NCI-H2227 treated with DMSO at 0.1 percent for 48 hours (cell line): ENCODE results near the gene ALLC.
"Not testable (repeated sequence)": the region's sequence is repeated elsewhere in the genome, so short reads cannot be mapped to it uniquely, and the experiment has no call there.

Source experiments
- DNase-seq: peaks from one replicate; lab custom pipeline; 2025; lab: John Stamatoyannopoulos, UW

The ALLC gene

GRCh38 chr2:3655871-3656761, 1.9 kb upstream of the ALLC start:
- no peak for DNase-seq

DNA sequence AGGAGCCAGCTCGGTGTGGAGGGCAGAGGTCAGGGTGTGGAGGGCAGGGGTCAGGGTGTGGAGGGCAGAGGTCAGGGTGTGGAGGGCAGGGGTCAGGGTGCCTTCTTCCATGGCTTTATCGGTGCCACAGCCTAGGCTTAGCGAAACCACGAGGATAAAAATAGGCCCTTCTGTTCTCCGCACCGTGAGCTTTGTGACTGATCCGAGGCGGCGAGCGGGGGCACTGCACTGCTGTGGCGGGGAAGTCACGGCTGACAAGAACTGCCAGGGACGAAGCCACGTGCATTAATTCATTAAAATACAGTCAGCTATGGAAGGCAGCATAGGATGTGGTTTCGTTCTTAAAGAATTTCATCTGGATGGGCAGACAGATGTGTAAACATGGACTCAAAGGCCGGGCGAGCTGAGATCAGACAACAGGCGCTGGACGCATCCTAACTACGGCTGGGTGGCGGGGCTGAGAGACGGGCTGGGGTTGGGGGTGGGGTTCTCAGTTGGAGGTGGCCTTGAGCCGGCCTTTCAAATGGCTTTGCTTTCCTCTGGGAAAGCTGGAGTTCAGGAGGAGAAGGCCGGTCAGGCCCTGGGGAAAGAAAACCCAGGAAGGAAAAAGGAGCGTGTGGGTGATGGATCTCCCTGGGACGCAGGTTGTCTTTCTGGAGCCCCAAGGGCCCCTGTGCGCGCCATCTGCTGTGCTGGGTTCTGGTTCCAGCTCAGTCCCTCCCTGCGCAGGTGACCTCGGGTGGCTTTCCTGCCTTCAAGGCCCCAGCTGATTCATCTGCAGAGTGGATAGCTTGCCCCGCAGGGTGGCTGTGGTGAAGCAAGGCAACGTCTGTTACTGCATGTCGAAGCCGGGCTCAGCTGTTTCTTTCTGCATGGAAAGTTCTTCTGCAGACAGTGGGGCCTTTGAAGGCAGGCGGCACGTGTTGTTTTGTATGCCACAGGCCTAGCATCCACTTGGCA, 958 bp upstream of the ALLC start:
- no peak for DNase-seq

GRCh38 chr2:3659447-3660432, 1.7 kb downstream of the ALLC start:
- DNase-seq: peak; percentile 49

GRCh38 chr2:3660640-3661039, 2.6 kb downstream of the ALLC start:
- DNase-seq: not testable (repeated sequence)

DNA sequence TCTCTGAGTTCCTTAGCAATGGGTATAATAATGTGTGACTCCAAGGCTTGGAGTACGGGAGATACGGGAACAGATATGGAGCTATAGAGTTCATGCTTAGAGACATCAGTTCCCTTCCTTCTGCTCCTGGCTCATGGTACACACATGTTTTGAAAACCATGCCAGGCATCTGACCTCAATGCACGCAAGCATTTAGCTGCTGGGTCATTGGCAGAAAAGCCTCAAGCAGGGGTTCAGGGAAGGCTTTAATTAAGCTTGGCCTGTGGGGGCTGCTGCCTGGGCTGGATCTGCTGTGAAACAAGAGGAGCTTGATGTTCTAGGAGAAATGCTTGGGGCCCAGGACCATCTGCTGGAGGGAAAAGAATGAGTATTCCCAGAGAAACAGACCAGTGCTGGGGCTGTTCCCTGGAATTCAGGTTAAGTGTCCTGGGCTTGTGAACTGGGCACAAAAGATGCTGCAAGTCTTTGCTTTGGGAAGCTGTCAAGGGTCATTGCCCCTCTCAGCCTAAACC, 3.2 kb downstream of the ALLC start:
- DNase-seq: no peak

- DNase-seq: no peak
Observed at GRCh38 chr2:3662239-3662638, 4.2 kb downstream of the ALLC start.

DNA sequence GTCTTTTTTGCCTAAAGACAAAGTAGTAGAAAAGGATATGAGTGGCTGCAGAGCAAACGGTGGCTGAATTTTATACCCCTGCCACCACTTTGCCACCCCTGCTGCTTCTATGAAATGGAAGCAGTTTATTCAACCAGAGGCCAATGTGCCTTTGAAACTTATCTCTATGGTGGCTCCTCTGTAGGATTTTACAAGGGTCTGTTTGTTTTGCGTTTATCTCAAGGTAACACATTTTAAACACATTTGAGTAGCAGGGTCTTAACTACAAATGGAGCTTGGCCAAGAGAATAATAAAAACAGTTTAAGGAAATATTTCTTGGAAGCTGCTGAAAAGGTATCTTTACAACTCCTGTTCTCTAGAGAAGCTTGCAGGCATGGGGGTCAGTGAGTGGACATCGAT, 6.1 kb downstream of the ALLC start:
- DNase-seq: no peak

GRCh38 chr2:3664925-3665324, 6.9 kb downstream of the ALLC start:
- DNase-seq: no peak

- no peak for DNase-seq
Observed at GRCh38 chr2:3665886-3666612, 8.0 kb downstream of the ALLC start.

DNA sequence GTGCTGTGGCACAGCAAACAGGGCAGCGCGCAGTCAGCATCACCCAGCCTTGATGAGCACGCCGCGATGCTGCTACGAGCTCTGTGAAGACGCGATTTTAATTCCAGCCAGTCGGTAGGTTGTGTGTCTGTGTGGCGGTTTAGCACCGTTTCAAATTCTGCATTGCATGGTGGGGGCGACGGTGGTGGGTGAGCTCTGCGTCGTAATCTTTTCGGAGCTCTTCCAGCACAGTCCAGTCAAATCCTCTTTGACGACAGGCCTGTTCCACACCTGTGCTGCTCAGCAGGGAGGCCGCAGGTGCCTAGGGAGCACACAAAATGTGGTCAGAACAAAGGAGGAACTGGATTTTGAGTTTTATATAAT, 8.6 kb downstream of the ALLC start:
- DNase-seq: no peak

- no peak for DNase-seq
Observed at GRCh38 chr2:3667151-3667631, 9.2 kb downstream of the ALLC start.

DNA sequence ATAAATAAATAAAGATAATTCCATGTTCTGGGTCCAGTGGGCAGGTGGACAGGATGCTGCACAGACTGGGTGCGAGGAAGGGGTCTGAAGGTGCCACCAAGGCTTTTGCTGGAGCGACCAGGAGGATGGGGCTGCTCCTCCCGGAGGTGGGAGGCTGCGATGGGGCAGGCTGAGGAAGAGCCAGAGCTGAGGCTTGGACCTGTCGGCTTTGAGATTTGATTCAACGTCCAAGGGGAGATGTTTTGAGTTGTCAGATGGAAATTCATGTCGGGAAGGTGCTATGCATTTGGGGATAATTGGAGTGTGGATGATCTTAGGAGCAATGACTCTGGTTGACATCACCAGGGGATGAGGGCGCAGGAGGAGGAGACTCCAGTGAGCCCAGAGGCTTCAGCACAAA, 11.7 kb downstream of the ALLC start:
- no peak for DNase-seq

GRCh38 chr2:3670376-3670775, 12.4 kb downstream of the ALLC start:
- DNase-seq: no peak

GRCh38 chr2:3670941-3671340, 12.9 kb downstream of the ALLC start:
- DNase-seq: no peak

DNA sequence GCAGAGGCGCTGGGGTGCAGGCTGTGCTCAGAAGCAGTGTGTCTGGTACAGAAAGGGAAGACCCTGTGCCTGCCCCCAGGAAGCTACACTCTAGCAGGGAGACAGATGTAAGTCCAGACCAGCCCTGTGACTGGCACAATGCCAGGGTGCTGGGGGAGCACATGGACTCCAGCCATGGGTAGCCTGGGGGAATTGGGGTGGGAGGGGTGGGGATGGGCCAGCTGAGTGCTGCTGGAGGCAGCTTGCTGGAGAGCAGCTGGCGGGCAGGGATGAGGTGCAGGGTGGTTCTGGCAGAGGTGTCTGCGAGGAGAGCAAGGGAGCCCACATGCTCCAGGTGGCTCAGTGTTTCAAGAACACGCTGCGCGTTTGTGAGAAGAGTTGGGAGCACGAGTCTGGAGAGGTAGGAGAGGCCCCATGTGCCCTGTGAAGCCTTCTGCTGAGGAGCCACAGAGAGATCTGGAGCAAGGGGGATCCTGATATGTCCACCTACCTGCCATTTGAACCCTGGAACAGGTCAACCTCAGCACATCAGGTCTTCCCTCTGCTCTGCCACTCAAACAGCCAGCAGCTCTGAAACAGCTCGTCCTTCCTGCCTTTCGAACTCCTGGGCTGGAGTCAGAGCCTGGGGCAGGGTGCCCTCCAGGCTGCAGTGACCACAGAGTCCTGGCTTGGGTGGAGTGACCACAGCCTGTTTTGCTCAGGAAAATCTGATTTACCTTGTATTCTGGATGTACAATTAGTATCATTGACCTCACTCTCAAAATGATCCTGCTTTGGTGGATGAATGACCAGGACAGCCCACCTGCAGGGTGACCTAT, 15.1 kb downstream of the ALLC start:
- no peak for DNase-seq

GRCh38 chr2:3674066-3674845, 16.3 kb downstream of the ALLC start:
- DNase-seq: no peak

GRCh38 chr2:3675687-3676086, 17.7 kb downstream of the ALLC start:
- no peak for DNase-seq

- no peak for DNase-seq
Observed at GRCh38 chr2:3677436-3677835, 19.4 kb downstream of the ALLC start.

- DNase-seq: no peak
Observed at GRCh38 chr2:3678212-3678611, 20.2 kb downstream of the ALLC start.
